Superior temporal gyrus (tissue), 1 donor: ENCODE measurements around the gene UBE2E3.
"Not testable (repeated sequence)": the region's sequence is repeated elsewhere in the genome, so short reads cannot be mapped to it uniquely, and the experiment has no call there.

ENCODE experiments used
- DNase-seq: peaks from one replicate; pipeline ENCODE4 v3.0.0-alpha.2; 2016; ENCODE audit errors: extremely low spot score

Gene UBE2E3

GRCh38 chr2:180980106-180980942 lies at the start of gene UBE2E3:
TSS of gene UBE2E3 (plus strand) at chr2:180980605. CDS start at chr2:180982043, 1,438 bp downstream.
- peak; percentile 78 for DNase-seq

GRCh38 chr2:180931841-180932240 lies 48.6 kb upstream of the UBE2E3 start:
- no peak for DNase-seq

GRCh38 chr2:180933332-180933731 lies 47.1 kb upstream of the UBE2E3 start:
- no peak for DNase-seq

DNA sequence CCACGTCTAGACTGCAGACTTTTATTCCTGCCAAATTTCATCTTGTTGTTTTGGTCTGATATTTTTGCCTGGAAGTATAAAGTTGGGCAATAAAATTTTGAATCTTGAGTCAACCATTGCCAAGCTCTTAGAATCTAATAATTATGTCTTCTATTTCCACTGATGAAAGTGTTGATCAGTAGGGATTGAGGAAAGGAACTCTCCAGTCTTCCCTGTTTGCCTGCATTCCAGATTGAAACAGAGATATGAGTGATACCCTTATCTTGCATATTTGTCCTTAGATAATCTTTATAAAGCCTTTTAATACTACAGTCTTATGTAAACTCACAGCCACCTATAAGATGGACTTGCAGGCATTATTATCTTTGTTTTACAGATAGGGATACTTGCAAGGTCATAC lies 45.5 kb upstream of the UBE2E3 start:
- no peak for DNase-seq

DNA sequence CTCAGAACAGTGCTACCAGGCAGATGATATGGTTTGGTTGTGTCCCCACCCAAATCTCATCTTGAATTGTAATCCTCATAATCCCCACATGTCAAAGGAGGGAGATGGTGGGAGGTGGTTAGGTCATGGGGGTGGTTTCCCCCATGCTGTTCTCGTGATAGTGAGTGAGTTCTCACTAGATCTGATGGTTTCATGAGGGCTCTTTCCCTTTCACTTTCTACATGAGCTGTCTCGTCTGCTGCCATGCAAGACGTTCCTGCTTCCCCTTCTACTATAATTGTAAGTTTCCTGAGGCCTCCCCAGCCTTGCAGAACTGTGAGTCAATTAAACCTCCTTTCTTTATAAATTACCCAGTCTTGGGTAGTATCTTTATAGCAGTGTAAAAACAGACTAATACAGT lies 42.9 kb upstream of the UBE2E3 start:
- not testable (repeated sequence) for DNase-seq

- no peak for DNase-seq
These were observed 42.0 kb upstream of the UBE2E3 start for GRCh38 chr2:180938451-180938850.

DNA sequence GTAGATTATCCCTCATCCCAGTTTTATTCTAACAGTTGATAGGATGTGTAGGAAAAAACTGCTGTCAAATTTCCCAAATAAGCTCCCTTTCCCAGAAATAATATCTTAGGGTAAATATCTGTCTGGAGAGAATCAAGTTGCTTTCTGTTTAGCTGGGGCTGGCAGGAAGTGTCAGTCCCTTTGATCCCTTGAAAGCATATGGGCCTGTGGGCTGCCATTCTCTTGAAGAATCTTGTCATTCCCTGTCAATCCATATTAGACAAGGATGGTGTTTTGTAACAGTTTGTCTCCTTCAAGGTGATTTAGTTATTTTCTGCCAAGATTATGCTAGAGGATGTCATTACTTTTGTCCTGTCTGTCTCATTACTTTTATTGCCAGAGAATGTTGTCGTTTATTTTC lies 37.1 kb upstream of the UBE2E3 start:
- no peak for DNase-seq

DNA sequence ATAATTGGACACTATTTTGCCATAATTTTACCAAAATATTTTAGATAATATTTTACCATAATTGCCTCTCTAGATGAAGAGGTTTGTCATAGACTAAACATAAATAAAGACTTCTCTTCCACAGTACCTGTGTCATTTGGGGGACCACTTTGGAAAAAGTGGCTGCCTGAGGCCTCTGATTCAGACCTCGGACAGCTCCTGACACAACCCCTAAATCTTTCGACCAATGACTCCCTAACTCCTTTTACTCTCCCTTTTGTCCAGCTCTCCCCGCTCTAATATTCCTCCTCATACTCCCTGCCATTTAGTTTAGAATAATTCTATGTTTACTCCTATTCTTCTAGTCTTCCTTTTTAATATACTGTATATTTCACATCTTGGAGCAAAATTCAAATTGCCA lies 36.0 kb upstream of the UBE2E3 start:
- DNase-seq, result no peak

GRCh38 chr2:180947208-180947689 lies 33.2 kb upstream of the UBE2E3 start:
- DNase-seq, result no peak

DNA sequence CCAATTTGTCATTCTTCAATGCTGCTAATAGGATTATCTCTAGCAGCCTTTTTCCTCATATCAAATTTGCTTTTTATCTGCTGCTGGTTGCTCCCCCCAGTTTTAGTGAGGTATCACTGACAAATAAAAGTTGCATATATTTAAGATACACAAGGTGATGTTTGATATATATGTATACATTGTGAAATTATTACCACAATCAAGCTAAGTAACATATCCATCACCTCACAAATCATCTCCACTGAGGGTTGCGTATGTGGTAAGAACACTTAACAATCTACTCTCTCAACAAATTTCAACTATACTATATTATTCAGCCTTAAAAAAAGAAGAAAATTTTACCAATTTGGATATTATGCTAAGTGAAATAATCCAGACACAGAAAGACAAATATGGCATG lies 30.5 kb upstream of the UBE2E3 start:
- DNase-seq, result no peak

GRCh38 chr2:180952082-180952481 lies 28.3 kb upstream of the UBE2E3 start:
- DNase-seq, result no peak

GRCh38 chr2:180952731-180953336 lies 27.6 kb upstream of the UBE2E3 start:
- no peak for DNase-seq

GRCh38 chr2:180953550-180953949 lies 26.9 kb upstream of the UBE2E3 start:
- DNase-seq, result no peak

- no peak for DNase-seq
These were observed 25.3 kb upstream of the UBE2E3 start for GRCh38 chr2:180955101-180955500.

- no peak for DNase-seq
These were observed 20.6 kb upstream of the UBE2E3 start for GRCh38 chr2:180959787-180960186.

GRCh38 chr2:180960982-180961381 lies 19.4 kb upstream of the UBE2E3 start:
- DNase-seq, result no peak

GRCh38 chr2:180962727-180963314 lies 17.6 kb upstream of the UBE2E3 start:
- DNase-seq, result no peak

- DNase-seq, result no peak
These were observed 14.0 kb upstream of the UBE2E3 start for GRCh38 chr2:180966378-180966777.

DNA sequence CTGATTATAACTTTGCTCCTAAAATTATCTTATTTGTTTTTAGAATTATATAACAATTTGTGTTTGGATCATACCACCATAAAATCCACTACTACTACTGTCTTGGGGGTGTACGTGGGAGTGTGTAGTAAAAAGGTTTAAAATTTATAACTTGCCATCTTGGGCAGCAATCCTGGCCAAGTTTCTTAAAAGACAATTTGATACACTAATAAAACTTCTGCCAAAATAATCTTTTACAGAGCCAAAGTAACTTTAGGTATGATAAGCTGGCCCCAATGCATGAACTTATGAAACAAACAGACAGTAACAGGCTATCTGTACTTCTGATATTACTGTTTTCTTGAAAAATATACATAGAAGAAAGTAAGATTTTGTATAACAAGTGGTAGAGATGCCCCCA lies 11.3 kb upstream of the UBE2E3 start:
- DNase-seq, result no peak

GRCh38 chr2:180970016-180970415 lies 10.4 kb upstream of the UBE2E3 start:
- DNase-seq, result no peak

- DNase-seq, result no peak
These were observed 8.6 kb upstream of the UBE2E3 start for GRCh38 chr2:180971811-180972210.

DNA sequence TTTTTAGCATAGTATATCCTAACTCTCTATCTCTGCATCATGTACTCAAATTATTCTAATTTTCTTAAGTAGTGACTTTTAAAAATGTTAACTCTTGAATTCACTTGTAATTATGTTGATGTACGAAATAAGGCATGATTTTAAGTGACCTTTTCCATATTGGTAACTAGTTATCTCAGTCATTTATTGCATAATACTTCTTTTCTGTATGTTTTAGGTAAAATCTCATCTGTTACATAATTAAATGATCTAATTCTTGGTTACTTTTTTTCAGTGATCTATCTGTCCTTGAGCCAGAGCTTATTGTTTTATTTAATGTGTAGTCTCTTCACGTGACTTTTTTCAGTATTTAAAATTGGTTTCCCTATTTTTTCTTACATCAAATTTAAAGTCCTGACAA lies 4.8 kb upstream of the UBE2E3 start:
- DNase-seq, result no peak
